HG03432 (cell line): ENCODE data around the gene RALB.
A peak's percentile ranks its signal among the peaks of the same experiment; 100 is the strongest.
"Not testable (repeated sequence)": the region's sequence is repeated elsewhere in the genome, so short reads cannot be mapped to it uniquely, and the experiment has no call there.

Source experiments
- ATAC-seq: cut with Tn5 transposase; IDR thresholded peaks from one replicate; pipeline ENCODE4 v1.9.1; 2021; ENCODE audit warnings: mild to moderate bottlenecking, moderate library complexity; ENCODE audit not compliant: unreplicated experiment

Gene RALB

DNA sequence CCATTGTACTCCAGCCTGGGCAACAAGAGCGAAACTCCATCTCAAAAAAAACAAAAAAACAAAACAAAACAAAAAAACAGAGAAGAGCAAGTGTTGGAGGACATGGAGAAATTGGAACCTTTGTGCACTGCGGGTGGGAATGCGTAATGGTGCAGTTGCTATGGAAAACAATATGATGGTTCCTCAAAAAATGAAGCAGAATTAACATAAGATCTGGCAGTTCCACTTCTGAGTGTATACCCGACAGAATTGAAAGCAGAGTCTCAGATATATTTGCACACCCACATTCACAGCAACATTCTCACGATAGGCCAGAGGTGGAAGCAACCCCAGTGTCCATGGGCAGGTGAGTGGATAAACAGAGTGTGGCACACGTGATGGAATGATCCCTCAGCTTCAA is 11.0 kb upstream of the RALB start:
- ATAC-seq = no peak

DNA sequence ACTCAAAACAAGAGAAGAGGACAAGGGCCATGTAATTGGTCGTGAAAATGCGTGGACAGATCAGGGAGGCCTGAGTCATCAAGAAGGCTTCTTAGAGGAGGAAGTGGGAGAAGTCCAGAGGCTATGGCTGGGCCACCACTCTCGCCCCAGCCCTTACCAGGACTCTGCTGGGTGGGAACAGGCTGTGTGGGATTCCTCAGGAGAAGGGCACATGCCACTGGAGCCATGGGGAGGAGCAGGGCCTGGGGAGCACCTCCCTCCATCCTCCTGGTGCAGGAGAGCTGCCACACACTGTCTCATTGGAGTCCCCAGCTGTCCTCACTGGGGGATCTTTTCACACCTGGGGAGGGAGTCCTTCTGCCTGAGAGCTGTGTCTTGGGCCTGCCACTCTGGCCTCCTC is 9.4 kb upstream of the RALB start:
- ATAC-seq = no peak

DNA sequence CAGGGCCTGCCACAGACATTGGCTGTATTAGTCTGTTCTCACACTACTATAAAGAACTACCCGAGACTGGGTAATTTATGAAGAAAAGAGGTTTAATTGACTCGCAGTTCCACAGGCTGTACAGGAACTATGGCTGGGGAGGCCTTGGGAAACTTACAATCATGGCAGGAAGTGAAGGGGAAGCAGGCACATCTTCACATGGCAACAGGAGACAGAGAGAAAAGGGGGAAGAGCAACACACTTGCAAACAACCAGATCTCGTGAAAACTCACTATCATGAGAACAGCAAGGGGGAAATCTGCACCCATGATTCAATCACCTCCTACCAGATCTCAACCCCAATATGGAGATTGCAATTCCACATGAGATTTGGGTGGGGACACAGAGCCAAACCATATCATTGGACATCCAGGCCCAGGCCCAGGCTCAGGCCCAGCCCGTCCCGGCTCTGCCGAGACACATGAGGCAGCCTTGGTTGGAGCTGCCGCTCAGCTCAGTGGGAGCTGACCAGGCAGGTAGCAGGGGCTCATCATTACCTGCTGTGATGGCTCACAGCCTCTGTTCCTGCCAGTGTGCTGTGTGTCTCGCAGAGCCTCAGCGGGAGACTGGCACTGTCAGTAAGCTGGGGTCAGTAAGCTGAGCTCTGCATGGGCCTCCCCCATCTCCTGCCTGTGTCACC is 8.6 kb upstream of the RALB start:
- ATAC-seq = no peak

DNA sequence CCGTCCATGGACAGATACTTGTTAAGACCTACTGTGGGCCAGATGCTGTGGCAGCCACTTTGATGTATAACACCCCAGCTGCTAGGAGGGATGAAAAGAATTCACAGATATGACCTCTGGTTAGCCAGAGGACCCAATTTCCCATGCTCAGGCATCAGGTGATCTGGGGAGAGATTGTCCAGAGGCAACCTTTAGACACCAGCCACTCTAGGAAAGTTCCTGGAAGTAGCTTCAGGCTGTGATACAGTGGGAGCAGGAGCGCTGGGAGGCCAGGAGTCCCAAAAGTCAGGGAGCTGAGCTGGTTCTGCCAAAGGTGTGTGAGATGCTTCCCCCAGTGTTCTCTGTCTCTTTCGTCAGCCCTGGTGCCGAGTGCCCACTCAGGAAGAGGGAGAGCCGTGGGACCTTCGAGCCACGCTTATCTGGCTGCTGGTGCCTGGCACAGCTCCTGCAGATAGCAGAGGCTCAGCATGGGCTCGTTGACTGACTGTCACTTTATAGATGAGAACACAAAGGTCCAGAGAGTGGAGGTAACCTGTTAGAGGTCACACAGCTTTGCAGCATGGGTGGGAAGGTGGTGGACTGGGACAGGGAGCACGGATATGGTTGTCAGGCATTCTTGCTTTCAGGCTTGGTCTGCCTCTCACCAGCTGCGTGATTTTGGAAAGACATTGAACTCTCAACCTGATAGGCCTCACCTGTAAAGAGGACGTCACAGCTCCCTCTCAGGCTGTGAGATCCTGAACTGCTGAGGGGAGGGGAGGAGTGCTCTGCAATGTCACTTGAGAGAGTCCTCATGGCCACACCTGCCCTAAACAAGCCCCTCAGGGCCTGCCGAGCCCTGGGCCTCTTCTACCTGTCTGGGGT is 7.8 kb upstream of the RALB start:
- ATAC-seq = no peak

DNA sequence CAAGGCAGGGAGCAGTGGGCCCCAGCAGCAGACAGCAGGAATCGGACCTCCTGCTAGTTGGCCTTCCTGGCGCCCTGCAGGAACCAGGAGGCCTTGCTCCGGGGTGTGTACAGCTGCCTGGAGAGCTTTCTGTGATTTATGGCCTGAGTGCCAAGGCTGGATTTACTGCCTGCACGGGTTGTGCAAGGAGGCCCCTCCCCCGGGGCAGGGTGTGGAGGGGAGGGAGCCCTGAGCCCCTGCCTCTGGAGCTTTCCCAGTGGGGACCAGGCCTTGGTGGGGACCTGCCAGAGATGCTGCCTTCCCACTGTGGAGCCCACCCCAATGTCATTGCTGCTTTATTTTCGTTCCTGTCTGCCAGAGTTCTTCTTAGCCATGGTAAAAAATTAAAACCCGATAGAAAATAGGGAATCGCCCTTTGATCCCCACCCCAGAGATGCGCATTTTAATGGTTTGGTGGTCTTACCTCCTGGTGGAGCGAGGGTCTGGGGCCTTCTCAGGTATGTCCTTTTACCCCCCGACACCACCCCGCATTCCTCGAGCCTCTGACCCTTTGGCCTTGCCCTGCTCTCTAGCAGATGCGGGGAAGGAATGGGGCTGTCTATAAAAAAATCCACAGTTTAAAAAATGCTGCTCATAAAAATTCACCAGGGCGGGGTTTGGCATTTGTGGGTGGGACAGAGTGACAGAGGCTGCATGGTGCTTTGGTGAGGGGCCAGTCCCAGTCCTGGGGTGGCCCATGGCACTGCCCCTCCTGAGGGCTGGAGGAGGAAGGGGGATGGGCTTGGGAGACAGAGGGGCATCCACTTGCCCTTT is 6.9 kb upstream of the RALB start:
- ATAC-seq = no peak

DNA sequence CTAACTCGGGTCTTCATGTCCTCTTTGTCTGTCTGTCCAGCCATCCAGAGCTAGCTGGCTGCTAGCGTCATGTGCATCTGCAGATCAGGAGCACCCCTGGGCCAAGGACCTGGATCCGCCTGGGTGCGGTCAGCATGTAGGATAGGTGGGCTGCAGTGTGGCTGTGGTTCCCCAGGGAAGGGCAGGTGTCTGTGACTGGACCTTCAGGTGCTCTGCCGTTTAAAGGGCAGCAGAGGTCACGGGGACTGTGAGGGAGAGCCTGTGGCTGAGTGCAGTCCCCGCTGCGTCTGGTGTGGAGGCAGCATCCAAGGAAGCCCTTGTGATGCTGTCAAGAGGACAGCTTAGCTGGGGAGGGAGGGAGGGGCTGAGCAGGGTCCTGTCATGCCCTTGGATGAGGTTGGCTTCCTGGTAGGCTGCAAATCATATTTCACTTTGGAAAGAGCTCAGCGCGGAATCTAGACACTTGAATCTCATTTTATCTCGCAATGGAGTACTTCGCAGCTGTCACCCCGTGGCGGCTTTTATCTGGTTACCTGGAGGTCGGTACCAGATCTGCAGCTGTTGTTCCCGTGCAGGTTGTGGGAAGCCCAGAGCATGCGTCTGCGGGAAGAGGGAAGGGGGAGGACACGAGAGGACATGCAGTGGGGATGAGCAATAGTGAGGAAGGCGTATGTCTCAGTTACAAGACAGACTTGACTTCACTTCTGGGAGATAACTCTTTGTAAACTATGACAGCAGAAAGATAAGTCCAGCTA is 5.9 kb upstream of the RALB start:
- no peak for ATAC-seq

DNA sequence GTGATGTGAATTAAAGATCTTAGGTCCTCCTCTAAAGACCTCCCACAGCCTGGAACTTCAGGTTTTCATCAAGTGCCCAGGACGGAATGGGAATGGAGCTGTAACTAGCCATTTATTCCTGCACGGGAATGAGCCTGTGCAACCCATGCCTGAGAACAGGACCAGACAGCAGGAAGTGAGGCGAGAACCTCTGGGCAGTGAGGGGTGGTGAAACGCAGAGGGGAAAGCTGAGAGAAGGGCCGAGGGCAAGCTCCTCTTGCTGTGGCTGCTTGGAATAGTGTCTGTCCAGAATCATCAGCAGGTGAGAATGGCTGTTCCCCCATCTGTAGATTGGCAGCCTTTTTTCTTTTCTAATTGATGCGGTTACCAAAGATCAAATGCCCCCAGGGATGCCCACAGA is 4.8 kb upstream of the RALB start:
- no peak for ATAC-seq

DNA sequence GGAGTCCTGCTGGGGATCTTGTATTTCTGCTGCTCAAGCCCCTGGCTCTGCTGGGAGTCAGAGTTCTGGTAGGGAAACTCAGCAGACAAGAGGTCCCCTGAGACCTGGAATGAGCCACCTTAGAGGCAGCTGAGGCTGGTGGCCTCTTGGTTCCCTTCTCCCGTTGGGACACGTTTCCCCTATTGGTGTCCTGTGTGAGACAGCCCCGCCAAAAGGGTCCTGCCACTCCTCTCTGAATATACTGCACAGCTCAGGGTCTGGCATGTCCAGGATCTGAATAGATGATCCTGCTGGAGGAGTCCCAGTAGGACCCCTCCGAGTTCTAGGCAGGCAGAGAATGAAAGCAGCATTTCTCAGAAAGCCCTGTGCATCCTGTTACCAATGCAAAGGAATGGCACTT is 2.0 kb upstream of the RALB start:
- ATAC-seq = no peak

DNA sequence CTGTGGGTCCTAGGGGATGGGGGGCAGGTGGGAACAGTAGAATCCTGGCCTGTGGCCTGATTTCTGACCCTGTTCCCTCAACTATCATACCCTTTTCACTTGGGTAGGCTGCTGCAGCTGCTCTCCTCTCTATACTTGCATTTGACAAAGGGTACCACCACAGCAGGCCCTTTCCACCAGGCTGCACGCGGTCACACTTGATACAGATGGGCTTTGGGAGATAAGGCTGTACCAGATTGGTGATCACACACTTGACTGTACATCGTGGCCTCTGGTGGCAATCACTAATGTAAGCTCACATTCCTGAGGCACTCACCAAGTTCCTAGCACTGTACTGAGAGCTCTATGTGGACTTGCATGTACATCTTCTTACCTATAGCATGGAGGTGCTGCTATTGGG is 1.6 kb upstream of the RALB start:
- ATAC-seq = no peak

DNA sequence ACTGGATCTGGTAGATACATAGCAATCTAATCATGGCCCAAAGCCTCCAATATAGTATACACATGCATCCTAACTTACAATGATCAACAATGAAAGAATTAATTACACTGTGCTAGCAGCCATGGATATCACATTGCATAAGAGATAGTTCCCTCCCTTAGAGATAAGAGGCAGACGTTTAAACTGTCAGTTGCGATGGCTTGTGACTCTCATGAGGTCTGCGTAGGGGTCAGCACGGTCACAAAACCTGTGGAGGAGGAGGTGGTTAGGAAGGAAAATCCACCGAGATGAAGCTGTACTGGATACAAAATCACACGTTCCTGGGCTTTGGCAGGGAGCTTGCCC is 800 bp upstream of the RALB start:
- ATAC-seq = no peak

DNA sequence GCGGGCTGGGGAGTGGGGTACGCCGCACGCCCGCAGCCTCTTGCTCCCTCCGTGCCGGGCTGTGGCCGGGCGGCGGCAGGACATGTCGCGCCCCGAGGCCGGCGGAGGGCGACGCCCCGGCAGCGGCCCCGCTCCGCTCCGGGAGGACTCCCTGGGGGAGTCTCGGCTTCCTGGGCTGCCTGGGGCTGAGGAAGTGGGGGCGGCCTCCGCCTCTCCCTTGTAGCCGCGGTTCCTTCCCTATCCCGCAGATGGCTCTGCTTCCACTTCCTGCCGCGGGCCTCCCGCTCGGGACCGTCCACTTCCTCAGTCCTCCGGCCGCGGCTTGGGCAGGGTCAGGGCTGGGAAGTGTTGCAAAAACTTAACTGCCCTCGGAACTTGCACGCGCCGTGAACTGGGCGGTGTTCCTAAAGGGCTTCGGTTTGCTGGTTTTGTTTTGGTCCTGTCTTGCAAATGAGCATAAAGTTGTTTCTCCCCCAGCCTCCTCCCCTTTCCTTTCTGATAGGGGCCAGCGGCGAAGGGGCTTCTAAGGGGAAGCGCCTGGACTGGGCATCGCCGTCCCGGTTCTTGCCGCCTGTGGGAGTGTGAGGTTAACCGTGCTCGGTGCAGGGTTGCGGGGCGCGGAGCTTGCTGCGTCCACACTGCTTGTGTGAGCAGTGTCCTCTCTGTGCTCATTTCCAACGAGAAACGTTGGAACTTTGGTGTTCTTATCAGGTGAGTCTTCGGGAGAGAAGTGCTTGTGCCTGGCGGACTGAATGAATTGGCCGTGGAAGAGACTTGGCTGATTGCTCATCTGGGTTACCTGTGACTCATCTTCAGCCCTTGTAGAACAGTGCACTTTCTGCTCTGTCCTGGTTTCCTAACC is 600 bp downstream of the RALB start:
- ATAC-seq = peak; percentile 43

DNA sequence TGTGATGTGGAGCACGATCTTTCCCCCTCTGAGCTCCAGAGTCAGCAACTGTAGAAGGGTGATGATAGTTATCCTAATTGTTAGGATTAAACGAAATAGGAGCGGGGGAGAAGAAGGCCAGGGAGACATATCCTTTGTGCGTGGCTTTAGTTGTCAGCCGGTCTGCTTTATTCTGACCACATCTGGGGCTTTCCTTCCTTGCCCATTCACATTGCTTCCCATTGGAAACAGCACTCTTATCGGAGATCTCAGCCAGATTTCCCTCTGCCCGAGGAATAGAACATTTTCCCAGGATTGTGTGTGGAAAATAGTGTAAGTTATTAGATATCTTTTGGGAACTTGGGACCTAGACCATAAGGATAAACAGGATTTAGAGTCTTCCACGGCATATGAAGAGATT is 1.5 kb downstream of the RALB start:
- no peak for ATAC-seq

DNA sequence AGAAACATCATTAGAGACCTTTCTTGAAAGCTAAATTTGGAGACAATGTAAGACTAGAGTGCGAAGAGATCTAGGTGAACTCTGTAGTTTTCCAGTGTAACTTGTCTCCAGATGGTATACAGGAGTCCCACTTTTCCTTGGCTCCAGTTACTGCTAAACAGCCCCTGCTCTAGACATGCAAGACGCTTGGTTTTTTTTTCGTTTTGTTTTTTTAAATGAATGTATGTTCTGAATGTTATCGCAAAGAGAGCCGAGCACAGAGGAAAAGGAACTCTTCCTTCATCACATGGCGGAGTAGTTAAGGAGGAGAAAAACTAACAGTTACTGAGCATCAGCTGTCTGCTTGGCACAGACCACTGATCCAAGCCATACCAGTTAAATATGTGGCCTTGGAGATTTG is 2.4 kb downstream of the RALB start:
- ATAC-seq = no peak

DNA sequence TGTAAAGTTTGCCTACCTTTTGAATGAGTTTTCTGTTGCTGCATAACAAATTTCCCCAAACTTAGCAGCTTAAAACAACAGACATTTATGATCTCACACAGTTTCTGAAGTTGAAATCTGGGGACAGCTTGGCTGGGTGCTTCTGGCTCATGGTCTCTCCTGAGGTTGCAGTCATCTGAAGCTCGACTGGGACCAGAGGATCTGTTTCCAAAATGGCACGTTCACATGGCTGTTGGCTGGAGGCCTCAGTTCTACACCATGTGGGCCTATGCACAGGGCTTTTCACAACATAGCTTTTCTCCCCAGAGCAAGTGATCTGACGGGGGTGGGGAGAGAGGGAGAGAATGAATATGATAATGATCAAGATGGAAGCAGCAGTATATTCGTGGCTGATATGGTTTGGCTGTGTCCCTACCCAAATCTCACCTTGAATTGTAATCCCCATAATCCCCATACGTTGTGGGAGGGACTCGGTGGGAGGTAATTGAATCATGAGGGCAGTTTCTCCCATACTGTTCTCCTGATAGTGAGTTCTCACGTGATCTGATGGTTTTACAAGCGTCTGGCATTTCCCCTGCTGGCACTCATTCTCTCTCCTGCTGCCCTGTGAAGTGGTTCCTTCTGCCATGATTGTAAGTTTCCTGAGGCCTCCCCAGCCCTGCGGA is 3.5 kb downstream of the RALB start:
- no peak for ATAC-seq

DNA sequence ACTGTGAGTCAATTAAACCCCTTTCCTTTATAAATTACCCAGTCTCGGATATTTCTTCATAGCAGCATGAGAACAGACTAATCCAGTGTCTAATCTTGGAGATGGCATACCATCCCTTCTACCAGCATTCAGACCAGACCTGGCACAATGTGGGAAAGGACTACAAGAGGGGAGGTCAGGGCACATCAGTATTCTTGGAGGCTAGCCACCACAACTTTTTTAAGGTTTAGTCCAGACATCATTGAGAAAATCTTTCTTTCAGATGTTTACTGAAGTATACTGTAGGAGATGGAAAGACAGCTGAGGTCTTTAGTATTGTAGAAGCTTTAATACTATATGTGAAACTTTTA is 4.0 kb downstream of the RALB start:
- no peak for ATAC-seq

DNA sequence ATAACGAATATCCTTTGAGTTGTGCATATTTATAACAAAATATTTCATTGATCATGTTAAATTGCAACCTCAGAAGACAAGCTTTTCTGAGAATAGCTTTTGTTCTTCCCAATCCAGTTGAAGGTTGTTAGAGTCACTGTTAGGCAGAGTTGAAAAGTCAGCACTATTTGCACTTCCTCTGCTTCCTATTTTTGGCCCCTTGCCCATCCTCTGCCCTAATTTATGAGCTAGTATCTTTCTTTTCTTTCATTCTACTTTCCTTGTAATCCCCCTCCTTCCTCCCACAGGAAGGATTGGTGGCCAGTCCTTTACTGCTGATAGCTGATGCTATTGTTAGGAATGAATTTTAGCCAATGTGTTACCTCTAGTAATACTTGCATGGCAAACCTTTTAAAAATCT is 4.9 kb downstream of the RALB start:
- no peak for ATAC-seq

DNA sequence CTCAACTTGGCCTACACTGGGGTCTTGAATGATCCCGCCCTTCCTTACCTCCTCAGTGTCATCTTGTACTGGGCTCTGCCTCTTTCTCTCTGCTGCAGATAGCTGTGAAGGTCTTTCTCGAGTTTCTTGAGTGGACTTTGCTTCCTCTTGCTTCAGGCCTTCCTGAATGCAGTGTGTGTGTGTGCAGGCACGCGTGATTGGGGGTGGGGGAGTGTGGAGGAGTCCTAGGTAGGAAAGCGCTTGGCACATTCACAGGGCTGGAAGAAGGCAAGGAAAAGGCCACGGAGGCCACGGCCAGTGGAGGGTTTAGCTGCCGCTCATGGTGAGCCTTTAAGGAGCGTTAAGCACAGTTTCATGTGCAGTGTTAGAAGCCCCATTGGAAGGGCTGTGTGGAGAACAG is 5.5 kb downstream of the RALB start:
- no peak for ATAC-seq

DNA sequence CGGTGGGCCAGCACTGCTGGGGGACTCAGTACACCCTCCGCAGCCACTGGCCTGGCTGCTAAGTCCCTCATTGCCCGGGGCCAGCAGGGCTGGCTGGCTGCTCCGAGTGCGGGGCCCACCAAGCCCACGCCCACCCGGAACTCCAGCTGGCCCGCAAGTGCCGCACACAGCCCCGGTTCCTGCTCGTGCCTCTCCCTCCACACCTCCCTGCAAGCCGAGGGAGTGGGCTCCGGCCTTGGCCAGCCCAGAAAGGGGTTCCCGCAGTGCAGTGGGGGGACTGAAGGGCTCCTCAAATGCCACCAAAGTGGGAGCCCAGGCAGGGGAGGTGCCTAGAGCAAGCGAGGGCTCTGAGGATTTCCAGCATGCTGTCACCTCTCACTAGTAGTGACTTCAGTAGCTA is 7.3 kb downstream of the RALB start:
- ATAC-seq = not testable (repeated sequence)

DNA sequence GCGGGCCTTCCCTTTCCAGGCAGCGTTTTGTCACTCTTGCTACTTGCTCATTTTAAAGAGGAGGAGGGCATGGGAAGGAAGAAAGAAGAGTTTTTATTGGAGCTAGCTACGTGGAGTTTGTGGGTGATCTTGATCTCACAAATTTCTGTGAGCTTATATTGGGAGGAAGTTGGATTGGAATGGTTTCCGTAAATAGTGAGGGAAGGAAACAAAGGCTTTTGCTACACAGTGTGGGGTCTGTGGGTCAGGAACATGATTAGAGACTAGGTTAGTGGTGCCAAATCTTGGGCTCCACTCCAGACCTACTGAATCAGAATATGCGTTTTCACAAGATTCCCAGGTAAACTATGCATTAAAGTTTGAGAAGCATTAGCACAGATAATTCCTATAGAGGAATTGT is 8.1 kb downstream of the RALB start:
- no peak for ATAC-seq
